ENCODE data around the gene CASP10. TPM values are rescaled to one million over a fixed set of nuclear protein-coding genes. Genes with fewer than 3 reads are reported as not detected.

CASP10 gene
- polyA plus RNA-seq, 1 of the 3 experiments (the other 2 are of a cell fraction), result 0.12 TPM

DNA sequence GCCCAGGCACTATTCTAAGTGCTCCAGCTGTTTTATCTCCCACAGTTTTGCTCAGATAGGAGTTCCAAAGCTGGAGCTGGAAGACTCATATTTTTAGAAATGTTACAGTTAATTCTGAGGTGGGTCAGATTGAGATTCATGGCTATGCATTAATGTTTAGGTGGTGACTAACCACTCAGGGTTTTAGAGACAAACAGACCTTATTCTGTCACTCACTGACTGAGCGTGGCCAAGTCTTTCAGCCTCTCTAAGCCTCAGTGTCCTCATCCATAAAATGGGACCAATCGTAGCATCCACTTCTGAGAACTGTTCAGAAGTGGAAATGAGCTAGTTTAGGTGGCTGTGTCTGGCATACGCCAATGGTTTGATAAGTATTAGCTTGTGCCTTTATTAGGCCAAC lies 73.1 kb downstream of the CASP10 start:
- H3K9me3 ChIP-seq, result no peaks in the 10 kb centered on the region
- no peaks in the 10 kb centered on the region for H4K20me1 ChIP-seq (ENCODE audit: insufficient read depth)
- no peak overlapping the region; the same call in 1 of the 2 replicates for H2AFZ ChIP-seq (ENCODE audit: low read depth)
- no peak overlapping the region for H3K4me2 ChIP-seq
- CTCF ChIA-PET, result interaction anchor here (0.6 to 0.9 kb wide), 2 partner anchors 24 to 661 kb away, joined by 3 read pairs; no protein-coding TSS in a partner anchor
- H3F3A ChIP-seq (replicated peaks; ENCODE audit: insufficient read depth), result peaks cover 12% of the 10 kb centered on the region
- TF ChIP-seq EP300 (IDR thresholded peaks at IDR 0.05; ENCODE audit: borderline replicate concordance in 1 of 2, low read depth in 1 of 2, low read length in 1 of 2) (no peak), SMC3 (IDR thresholded peaks at IDR 0.05; ENCODE audit: low read depth, low read length) (no peak), FOSL2 (IDR thresholded peaks at IDR 0.05; ENCODE audit: borderline replicate concordance, low read depth) (no peak), TEAD4 (IDR thresholded peaks at IDR 0.05; ENCODE audit: borderline replicate concordance, insufficient read depth) (no peak), SIN3A (IDR thresholded peaks at IDR 0.05; ENCODE audit: borderline replicate concordance, low read depth, low read length) (no peak), ELF1 (IDR thresholded peaks at IDR 0.05) (no peak), POLR2AphosphoS5 (IDR thresholded peaks at IDR 0.05; ENCODE audit: low read depth, low read length) (no peak), EZH2phosphoT487 (IDR thresholded peaks at IDR 0.05; ENCODE audit: borderline replicate concordance, low read depth) (no peak), TCF12 (IDR thresholded peaks at IDR 0.05) (no peak), RCOR1 (IDR thresholded peaks at IDR 0.05; ENCODE audit: low read length) (no peak), NFIC (IDR thresholded peaks at IDR 0.05; ENCODE audit: borderline replicate concordance) (no peak), RXRA (IDR thresholded peaks at IDR 0.05; ENCODE audit: borderline replicate concordance, low read depth) (no peak), MEF2A (IDR thresholded peaks at IDR 0.05; ENCODE audit: borderline replicate concordance, low read depth) (no peak), GABPA (IDR thresholded peaks at IDR 0.05; ENCODE audit: low read depth) (no peak), GATA2 (CRISPR knock-in tag; IDR thresholded peaks at IDR 0.05) (no peak), TAF1 (IDR thresholded peaks at IDR 0.05; ENCODE audit: borderline replicate concordance, low read depth, low read length) (no peak), NRF1 (IDR thresholded peaks at IDR 0.05; ENCODE audit: low read depth, low read length) (no peak)
- TF ChIP-seq, protein P1, sequence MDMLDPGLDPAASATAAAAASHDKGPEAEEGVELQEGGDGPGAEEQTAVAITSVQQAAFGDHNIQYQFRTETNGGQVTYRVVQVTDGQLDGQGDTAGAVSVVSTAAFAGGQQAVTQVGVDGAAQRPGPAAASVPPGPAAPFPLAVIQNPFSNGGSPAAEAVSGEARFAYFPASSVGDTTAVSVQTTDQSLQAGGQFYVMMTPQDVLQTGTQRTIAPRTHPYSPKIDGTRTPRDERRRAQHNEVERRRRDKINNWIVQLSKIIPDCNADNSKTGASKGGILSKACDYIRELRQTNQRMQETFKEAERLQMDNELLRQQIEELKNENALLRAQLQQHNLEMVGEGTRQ (IDR thresholded peaks at IDR 0.05; ENCODE audit: borderline replicate concordance, low read depth, low read length), result no peak
- TF ChIP-seq, protein P2, sequence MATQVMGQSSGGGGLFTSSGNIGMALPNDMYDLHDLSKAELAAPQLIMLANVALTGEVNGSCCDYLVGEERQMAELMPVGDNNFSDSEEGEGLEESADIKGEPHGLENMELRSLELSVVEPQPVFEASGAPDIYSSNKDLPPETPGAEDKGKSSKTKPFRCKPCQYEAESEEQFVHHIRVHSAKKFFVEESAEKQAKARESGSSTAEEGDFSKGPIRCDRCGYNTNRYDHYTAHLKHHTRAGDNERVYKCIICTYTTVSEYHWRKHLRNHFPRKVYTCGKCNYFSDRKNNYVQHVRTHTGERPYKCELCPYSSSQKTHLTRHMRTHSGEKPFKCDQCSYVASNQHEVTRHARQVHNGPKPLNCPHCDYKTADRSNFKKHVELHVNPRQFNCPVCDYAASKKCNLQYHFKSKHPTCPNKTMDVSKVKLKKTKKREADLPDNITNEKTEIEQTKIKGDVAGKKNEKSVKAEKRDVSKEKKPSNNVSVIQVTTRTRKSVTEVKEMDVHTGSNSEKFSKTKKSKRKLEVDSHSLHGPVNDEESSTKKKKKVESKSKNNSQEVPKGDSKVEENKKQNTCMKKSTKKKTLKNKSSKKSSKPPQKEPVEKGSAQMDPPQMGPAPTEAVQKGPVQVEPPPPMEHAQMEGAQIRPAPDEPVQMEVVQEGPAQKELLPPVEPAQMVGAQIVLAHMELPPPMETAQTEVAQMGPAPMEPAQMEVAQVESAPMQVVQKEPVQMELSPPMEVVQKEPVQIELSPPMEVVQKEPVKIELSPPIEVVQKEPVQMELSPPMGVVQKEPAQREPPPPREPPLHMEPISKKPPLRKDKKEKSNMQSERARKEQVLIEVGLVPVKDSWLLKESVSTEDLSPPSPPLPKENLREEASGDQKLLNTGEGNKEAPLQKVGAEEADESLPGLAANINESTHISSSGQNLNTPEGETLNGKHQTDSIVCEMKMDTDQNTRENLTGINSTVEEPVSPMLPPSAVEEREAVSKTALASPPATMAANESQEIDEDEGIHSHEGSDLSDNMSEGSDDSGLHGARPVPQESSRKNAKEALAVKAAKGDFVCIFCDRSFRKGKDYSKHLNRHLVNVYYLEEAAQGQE (IDR thresholded peaks at IDR 0.05; ENCODE audit: low read depth, low read length), result no peak
- TF ChIP-seq, protein P3, sequence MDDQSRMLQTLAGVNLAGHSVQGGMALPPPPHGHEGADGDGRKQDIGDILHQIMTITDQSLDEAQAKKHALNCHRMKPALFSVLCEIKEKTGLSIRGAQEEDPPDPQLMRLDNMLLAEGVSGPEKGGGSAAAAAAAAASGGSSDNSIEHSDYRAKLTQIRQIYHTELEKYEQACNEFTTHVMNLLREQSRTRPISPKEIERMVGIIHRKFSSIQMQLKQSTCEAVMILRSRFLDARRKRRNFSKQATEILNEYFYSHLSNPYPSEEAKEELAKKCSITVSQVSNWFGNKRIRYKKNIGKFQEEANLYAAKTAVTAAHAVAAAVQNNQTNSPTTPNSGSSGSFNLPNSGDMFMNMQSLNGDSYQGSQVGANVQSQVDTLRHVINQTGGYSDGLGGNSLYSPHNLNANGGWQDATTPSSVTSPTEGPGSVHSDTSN (IDR thresholded peaks at IDR 0.05), result no peak
- H3K4me3 ChIP-seq (ENCODE audit: low read depth in 2 of 2, low read length in 1 of 2), result no peak overlapping the region
- H3K27me3 ChIP-seq (ENCODE audit: insufficient read depth), result no peaks in the 10 kb centered on the region
- no peaks in the 10 kb centered on the region for H3K36me3 ChIP-seq (replicated peaks in 1 of 2; ENCODE audit: control insufficient read depth in 1 of 2, insufficient read depth in 2 of 2, low read length in 1 of 2)
- no peak overlapping the region for H3K9ac ChIP-seq
- H3K4me1 ChIP-seq (ENCODE audit: control insufficient read depth in 1 of 2, insufficient read depth in 2 of 2, low read depth in 1 of 2, low read length in 1 of 2), result peaks cover 0 to 4% of the 10 kb centered on the region in 2 experiments; a peak in 2 of 4 replicates
- POLR2A ChIA-PET, result no interaction called here
- H3K27ac ChIP-seq (ENCODE audit: low read depth in 2 of 2, low read length in 1 of 2), result no peak overlapping the region
- H3K9me2 ChIP-seq, result no peaks in the 10 kb centered on the region
- peaks cover 25% of the 10 kb centered on the region for H3K79me2 ChIP-seq (ENCODE audit: insufficient read depth)
- WGBS (ENCODE audit: low lambda C conversion rate), result 96% methylated on average over 3 of the region's 3 CpGs
- DNase-seq, result no peak

Measured in SK-N-SH (cell line).